Measurements from ENCODE around the gene METRN.
"Not testable (repeated sequence)": the region's sequence is repeated elsewhere in the genome, so short reads cannot be mapped to it uniquely, and the experiment has no call there.

METRN gene

DNA sequence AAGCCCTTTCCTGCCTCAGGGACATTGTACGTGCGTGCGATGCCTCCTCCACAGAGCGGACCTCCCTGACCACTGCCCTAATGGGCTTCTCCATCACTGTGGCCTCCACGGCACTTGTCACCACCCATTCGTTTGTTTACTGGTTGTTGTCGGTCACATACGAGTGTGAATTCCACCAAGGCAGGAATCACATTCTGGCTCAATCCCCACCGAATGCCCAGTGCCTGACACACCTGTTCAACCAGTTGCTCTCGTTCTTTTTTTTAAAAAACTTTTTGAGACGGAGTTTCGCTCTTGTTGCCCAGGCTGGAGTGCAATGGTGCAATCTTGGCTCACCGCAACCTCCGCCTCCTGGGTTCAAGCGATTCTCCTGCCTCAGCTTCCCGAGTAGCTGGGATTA lies 23.7 kb upstream of the METRN start:
- not testable (repeated sequence) for DNase-seq (ENCODE audit: low spot score)

DNA sequence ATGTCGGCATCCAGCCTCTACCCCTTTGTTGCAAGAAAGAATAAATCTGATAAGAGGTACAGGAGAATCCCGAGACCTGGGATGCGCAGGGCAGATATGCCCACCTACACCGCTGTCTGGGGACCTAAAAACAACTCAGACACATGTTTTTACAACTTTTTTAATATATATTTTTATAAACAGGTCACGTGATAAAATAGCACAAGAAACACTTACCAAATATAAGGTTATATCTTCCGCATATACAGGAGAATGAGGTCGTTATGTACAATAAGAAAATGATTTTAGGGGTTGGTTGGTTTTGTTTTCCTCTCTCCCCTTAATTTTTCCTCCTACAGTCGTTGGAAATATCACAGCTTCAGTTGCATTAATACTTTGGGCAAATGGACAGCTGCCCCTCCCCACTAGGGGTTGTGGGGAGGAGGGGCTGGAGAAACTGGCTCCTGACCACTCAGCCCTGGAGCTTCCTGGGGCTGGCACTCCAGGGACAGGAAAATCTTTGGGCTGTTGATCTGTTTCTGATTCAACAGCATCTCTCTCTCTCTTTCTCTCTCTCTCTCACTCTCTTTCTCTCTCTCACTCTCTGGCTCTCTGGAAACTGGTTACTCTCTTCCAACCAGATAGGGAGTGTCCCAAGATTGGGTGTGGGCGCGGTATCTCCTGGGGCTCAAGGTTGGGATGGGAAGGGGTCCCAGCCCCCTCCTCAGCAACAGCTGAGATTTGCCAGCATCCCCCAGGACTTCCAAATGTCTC lies 22.4 kb upstream of the METRN start:
- no peak for DNase-seq (ENCODE audit: low spot score)

DNA sequence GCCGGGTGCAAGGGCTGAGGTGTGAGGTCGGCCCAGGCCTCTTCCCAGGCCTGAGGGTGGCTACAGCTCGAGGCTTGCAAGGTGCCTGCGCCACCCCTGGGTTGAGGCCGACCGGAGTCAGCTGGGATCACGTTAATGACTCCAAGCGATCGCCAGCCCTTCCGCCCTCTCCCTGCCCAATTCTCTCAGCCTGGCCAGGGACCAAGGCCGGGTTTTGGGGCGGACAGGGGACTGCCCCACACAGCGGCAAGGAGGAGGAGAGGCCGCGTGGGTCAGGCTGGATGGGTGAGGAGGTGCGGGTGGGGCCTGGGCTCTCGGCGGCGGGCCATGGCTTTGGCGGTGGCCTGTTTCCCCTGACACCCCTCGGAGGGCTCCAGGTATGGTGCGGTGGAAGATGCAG lies 21.6 kb upstream of the METRN start:
- DNase-seq (ENCODE audit: low spot score), result no peak

DNA sequence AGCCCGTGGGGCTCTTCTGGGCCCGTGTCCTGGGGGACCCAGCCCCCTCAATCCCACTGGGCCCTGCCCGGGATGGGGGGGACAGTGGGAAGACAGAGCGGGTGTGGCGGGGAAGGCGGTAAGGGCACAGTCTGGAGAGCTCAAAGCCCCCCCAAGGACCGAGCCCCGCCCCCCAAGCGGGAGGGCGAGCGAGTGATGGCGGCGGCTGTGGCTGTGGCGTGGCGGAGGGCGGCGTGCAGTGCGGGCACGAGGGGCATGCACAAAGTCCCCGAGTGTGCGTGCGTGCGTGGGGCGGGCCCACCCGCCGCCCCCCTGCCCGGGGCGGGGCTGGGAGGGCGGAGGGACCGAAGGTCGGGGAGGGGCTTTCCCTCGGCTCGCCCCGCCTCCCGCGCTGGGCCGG lies 21.2 kb upstream of the METRN start:
- no peak for DNase-seq (ENCODE audit: low spot score)

DNA sequence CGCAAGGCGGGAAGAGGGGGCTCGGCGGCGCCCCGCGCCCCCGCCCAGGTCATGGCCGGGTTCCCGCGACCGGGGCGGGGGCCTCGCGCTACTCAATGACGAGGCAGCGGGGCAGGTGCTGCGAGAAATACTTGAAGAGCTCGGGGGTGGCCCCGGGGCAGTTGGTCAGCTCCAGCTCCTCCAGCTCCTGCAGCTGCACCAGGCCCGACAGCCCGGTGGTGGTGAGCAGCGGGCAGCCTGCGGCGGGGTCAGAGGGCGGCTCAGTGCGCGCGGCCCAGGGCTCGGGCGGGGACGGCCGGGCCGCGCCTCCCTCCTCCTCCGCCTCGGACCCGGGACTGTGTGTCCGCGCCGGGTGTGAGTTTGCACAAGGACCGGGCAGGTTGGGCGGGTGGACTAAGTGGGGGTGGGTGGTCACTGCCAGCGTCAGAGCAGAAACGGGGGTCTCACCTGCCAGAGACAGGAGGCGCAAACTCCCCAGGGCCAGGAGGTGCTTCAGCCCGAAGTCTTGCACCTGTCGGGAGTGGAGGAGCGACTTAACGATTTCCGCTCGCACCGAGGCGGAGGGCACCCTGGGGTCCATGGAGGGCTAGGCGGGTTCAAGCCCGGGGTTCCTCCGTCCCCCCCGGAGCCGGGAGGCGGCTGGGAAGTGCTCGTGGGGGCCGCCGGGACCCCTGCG lies 20.6 kb upstream of the METRN start:
- DNase-seq (ENCODE audit: low spot score), result no peak

DNA sequence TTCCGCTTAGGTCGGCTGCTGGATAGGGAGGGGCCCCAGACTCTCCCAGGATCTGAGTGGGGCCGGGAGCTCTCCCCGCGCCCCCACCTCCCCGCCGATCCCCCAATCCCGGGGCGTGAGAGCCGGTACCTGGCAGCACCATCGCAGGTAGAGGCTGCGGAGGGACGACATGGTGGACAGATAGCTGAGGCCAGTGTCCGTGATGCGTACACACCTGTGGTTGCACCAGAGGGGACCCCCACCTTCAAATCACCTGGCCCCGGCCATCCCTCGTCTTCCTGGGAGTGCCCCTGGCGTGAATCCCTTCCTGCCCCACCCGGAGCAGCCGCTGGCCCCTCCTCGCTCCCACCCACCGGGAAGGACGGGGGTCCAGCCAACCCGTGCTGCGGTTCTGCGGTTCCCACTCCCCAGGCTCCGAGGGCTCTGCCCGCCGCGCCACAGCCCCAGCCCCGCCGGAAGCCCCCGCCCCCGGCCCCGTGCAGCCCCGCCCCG lies 20.0 kb upstream of the METRN start:
- DNase-seq (ENCODE audit: low spot score), result no peak

DNA sequence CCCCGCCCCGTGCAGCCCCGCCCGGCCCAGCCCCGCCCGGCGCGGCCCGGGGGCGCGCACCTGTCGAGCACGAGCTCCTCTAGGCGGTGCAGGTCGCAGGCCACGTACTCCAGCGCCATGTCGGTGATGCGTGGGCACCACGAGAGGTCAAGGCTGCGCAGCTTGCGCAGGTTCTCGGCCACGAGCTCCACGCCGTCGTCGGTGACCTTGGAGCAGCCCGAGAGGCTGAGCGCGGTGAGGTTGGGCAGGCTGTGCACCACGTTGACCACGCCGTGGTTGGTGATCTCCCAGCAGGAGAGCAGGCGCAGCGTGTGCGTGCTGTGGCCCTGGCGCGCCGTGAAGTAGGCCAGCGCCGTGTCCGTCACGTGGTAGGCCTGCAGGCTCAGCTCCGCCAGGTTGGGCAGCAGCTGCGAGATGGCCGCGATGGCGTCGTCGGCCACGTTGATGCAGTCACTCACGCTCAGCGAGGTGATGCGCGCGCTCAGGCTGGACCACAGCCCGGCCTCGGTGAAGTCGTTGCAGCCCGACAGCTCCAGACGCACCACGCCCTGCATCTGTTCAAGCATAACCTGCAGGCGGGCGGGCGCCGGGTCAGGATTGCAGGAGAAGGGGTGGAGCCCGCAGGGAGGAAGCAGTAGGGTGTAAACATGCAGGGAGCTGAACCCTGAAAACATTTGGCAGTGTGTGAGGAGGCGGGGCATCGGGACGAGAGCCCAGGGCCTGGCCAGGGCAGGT lies 19.4 kb upstream of the METRN start:
- peak; percentile 77 for DNase-seq (ENCODE audit: low spot score)

DNA sequence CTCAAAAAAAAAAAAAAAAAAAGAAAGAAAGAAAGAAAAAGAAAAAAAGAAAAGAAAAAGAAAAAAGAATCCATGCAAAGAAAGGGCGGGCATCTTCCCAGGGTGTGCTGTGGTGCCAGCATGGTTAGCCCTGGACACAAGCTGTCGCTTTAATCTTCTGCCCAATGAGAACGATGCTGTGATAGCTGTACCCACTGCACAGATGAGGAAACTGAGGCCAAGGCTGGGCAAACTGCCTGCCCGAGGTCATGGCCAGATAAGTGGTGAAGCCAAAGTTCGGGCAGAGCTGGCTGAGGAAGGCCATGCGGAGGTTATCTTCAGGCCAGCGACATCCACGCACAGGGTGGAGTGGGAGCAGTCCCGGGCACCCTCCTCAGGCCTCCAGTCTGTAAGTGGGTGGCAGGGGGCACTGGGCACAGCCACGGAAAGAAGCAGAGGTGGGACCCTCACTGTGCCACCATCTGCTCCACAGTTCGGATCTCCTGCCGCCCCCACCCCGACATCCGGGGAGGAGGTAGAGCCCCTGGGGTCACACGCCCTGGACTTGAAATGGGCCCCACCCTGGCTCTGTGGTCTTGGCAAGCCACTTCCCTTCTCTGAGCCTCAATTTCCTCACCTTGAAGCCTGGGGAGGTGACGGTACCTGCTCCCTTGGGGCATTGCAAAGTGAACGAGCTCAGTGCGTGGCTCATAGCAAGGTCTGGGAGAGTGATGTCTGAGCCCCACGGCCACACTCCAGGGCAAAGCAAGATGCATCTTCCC lies 15.8 kb upstream of the METRN start:
- DNase-seq (ENCODE audit: low spot score), result no peak

DNA sequence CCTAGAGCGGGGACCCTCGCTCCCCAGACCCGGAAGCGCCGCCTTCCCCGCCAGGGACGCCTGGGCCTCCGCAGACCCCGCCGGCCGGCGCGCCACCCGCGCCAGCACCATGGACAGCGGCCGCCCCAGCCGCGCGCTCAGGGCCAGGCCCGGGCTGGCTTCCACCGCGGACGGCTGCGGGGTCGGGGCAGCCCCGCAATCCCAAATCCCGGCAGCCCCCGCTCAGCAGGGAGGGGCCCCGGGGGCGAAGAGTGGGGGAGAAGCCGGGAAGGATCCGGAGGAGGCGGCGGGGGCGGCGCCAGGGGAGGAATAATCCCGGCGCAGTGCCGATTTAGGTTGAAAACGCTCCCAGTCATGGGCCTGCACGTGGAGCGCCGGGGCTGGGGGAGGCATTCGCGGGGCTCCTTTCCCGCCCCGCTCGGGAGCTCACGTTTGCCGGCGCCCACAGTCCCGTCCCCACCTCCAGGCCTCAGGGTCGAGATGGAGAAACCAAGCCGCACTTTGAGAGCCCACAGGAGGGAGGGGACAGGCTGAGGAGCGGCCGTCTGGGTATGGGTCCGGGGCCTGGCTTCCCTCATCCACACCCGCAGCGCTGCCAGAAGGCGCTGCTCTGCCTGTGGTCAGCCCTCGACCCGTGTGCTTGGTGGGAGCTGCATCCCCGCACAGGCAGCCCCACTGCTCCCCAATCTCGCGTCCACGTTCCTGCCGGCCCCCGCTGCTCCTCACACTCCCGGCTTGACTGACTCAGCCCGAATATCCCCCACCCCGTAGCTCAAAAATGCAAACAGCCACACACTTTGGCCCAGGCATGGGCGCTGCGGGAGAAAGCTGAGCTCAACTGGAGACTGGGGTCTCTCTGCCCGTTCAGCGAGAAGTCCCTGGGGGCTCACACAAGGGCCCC lies 14.0 kb upstream of the METRN start:
- DNase-seq (ENCODE audit: low spot score), result peak; percentile 38

DNA sequence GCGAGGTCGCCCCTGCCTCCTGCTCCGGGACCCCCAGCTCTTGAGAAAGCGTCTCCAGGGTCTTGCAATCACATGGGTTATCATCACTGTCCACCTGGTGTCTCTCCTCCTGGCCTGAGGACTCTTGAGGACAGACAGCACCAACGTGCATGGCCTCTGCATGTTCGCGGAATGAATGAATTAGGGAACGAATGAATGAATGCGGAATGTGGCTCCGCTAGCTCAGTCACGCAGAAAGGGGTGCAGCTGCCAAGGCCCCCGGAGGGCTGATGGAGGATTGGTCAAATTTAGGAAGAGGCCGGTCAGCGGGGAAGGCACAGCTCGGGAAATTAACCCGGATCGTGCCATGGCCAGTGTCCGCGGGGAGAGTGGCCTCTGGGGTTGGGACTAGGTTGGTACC lies 12.6 kb upstream of the METRN start:
- no peak for DNase-seq (ENCODE audit: low spot score)

DNA sequence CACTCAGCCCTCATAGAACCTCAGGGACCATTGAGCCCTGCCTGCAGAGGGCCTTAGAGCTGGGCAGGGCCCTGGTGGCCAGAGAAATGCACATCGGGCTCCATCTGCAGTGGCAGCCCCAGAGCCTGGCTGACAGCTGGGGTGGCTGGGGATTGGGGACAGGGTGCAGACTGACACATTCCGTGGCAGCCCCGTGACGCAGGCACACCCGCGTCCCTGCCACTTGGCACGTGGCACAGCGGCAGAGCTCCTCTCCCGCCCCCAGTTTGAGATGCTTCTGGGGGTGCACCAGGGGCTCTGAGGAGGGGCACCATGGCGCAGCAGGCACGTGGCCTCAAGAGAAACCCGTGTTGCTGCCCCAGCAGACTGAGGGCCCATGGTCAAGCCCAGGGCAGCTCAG lies 11.5 kb upstream of the METRN start:
- DNase-seq (ENCODE audit: low spot score), result no peak

DNA sequence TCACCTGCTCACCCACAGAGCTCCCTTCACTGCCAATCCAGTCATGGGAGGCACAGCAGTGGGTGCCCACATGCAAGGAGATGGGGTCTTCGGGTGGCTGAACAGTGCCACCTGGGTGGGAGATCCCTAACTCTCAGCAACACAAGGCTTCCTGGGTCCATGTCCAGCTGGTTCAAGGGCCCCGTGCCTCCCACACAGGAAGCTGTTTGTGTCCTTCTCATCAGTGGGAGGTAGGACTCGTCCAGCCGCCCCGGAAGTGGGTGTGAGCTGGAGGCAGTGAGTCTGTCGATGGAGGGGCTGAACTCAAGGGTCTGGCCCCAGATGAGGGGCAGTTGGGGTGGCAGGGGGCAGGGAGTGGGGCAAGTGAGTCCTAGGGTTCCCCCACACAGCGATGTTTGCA lies 10.9 kb upstream of the METRN start:
- DNase-seq (ENCODE audit: low spot score), result no peak

DNA sequence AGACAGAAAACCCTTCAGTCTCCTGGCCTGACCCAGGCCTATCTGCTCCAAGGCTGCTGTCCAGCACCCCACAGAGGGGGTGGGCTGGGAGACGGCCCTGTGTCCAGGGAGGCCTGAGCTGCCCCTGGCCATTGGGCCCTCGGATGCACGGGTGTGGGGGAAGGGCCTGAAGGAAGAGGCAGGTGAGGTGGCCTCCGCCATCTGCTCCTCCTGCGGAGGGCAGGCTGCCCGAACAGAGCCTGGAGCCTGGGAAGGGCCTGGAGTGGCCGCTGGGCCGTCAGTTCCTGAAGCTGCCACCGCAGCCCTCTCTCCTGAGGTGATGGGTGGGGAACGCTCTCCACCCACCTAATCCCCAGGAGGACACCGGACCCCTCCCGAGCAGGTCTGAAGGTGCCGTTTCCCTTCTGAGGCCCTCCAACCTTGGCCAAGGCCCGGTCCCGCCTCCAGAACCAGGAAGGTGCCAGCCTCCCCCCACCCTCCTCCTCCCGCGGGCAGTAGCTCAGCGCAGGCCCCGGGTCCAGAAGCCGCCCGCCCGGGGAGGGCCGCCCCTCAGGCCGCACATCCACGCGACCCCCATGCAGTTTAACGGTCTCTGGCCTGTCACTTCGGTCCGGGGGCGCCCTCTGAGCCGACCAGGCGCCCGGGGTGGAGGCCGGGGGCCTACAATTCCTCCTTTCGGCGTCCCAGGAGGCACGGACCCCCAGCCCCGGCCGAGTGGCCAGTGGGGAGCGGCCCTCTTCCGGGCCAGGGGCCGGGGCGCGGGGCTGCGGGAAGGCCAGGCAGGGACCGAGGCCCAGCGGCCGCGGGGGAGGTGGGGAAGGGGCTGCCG lies 10.2 kb upstream of the METRN start:
- no peak for DNase-seq (ENCODE audit: low spot score)

DNA sequence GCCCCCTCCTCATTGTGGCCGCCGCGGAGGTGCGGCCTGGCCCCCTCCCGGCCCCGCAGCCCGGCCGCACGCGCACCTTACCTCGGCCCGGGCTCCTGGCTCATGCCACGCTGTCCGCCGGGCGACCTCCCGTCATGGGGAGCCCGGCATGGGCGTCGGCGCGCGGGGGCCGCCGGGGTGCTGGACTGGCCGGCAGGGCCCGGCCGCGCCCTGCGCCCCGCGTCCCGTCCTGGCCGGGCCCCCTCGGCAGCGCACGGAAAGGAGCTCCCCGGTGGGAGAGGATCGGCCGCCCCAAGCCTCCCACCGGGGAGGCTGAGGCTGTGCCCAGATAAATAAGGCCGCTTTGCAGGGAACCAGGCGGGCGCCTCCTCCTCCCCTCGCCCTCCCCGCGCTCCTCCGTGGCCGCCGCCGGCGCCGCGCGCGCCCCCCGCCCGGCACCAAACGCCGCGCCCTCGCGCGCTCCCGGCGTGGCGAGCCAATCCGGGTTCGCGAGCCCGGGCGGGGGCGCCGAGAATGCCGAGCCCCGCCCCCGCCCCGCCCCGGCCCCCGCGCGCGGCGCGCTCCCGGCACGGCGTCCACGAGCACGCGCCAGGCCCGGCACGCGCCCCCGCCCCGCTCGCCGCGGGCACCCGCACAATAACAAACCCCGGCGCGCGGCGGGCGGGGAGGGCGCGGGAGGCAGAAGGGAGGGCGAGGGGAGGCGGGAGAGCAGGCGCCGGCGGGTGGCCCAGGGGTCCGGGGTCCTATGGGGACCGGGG lies 9.3 kb upstream of the METRN start, which contains the start of gene FBXL16:
Gene FBXL16 (minus strand): TSS at position 371 of the 758 bp plus-strand sequence. CDS start 8,396 bp downstream, outside the sequence.
- no peak for DNase-seq (ENCODE audit: low spot score)

DNA sequence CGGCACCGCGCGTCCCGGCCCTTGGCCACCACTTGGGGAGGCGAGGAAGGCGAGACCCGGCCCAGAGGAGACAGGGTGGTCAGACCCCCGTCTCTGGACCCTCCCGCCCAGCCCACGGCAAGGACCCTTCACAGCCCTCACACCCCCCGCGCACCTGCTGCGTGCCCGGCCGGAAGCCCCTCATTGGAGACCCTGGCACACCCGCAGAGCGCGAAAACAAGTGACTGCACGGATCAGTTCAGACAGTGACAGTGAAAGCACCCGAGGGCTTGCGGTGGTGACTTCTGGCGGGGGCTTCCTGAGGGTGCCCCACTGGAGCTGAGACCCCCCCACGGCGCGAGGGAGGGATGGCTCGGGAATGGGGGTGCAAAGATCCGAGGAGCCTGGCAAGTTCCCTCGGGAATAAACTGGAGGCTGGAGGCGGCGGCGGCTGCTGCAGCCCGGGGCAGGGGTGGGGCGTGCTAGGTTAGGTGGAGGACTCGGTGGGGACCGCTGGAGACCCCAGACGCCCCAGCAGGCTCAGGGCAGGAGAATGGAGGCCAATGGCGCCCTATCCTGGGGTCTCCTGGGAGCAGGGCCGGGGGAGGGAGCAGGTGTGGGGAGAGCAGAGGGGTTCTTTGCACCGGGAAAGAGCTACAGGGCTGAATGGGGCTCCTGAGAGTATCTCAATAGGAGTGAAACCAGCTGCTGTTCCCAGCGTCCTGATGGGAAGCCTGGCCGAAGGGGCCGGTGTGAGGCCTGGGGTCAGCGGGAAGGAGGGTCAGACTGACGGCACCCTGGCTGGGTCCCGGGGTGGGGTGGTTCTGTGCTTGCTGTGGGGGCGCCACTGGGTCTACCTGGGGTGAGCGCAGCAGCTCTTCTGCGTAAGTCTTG lies 8.5 kb upstream of the METRN start:
- DNase-seq (ENCODE audit: low spot score), result no peak

DNA sequence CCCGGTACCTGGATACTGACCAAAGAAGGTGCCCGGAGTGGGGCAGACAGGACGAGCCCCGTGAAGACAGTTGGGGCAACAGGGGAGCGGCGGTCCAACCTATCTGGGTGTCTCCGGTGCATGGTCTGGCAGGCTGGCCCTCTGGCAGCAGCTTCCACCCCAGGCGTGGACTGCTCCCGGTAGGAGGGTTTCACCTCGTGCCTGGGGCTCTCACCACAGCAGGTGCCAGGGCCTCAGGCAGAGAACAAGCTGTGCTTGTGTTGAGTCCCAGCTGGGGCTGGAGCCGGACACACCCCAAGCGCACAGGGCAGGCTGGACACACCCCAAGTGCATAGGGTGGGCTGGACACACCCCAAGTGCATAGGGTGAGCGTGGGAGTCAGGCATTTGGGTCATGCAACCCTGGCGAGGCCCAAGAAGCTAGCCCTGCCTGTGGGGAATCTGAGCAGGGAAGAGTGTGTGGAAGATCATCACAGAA lies 7.8 kb upstream of the METRN start:
- DNase-seq (ENCODE audit: low spot score), result no peak

DNA sequence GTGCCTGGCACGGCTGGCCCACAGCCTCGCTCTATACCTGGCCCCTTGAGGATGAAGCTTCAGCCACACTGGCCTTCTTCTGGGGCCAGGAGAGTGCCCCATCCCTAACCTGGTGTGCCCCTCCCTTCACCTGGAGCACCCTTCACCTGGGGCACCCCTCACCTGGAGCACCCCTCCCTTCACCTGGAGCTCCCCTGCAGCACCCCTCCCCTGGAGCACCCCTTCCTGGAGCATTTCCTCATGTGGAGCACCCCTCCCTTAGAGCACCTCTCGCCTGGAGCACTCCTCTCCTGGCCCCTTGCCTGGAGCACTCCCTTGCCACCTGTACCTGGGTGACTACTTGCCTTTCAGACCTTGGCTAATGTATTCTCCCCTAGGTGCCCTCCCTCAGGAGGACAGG lies 6.9 kb upstream of the METRN start:
- DNase-seq (ENCODE audit: low spot score), result no peak

DNA sequence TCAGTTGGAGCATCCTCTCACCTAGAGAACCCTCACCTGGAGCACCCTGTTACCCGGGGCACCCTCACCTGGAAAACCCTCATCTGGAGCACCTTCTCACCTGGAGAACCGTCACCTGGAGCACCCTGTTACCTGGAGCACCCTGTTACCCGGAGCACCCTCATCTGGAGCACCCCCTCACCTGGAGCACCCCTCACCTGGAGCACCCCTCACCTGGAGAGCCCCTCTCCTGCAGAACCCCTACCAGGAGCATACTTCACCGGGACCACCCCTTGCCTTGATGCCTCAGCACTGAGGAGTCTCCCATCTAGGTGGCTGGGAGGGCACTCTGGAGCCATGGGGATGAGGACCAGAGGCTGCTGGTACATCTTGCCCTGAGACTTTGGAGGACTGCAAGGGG lies 6.0 kb upstream of the METRN start:
- no peak for DNase-seq (ENCODE audit: low spot score)
